ENCODE measurements around the gene C1R.

C1R gene

DNA sequence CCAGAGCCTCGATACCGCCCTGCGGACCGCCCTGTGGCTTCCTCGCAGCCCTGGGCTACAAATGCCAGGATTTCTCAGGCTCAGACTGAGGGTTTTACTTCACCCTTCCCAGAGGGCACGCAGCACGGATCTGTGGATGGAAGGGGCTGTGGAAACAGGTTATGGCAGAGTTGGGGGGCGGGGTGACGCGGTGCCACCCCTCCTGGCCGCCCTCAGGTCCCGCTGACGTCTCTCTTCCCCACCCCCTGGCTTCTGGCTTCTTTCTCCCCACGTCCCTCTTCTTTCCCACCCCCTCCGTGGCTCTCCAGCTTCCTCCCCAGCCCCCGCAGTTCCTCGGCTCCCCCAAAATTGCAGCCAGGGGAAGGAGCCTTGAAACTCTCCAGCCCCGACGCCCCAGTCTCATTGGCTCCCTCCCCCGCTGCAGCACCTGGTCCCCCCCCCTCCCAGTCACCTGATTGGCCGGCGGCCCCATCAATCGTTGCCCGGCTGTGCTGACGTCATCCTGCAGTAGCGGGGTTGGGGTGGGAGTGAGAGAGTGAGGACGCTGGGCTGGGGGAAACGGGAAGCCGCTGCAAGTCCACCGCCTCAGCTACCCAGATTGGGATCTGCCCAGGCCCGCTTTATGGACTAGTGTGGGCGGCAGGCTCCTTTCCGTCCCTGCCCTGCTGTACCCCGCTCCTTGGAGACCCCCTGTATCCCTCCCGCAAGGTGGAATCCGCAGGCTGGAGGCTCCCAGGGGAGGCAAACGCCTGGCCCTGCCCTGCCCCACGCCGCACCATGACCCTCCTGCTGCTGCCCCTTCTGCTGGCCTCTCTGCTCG is 37.8 kb upstream of the C1R start, which contains the start of gene CLSTN3:
CLSTN3 (plus strand) TSS at position 500 of the 820 bp plus-strand sequence; CDS start at position 778, 278 bp downstream.
- H3K27ac ChIP-seq (ENCODE audit: insufficient read depth, low read depth, low read length, poor library complexity, severe bottlenecking) = no peak within 1 kb of the TSS
- WGBS, 2 experiments = 0% methylated on average over 32 to 39 of the region's 40 CpGs

DNA sequence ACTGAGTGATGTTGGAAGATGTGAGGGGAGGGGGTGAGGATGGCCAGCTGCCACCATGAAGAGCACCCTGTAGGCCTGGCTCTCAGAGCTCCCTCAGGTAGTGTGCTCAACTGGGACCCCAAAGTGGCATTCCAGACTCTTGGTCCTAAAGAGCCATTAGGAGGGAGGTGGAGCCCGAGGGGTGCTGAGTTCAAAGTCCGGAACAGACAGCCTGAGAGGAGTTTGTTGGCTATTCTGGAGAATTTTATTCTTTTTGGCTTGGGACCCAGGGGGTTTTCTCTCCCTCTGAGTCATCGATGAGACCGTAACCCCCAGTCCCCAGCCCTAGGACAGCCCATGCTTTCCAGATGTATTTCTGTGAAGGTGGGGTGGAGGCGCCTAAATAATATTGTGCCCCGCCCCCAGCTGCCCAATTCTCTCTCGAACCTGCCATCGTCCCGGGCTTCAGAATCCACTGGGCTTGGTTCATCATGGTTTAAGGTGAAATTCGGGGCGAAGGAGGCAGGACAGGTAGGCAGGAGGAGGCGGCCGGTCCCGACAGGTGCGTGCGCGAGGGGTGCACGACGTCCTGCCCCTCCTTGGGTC is 37.1 kb upstream of the C1R start:
- peaks cover 12% of the 10 kb centered on the region for H3K4me1 ChIP-seq (ENCODE audit: control insufficient read depth, insufficient read depth, low read length)
- no peaks in the 10 kb centered on the region for H3K9me3 ChIP-seq (ENCODE audit: control insufficient read depth, low read length)
- peak overlapping the region; percentile 72 for H3K4me3 ChIP-seq (ENCODE audit: insufficient read depth, low read depth, low read length)
- H3K36me3 ChIP-seq (ENCODE audit: control insufficient read depth, insufficient read depth, low read length) = no peaks in the 10 kb centered on the region
- 12 to 16% methylated on average over 19 of the region's 19 CpGs for WGBS, 2 experiments
- H3K27me3 ChIP-seq (ENCODE audit: control insufficient read depth, insufficient read depth, low read length, poor library complexity, severe bottlenecking) = peaks cover 33% of the 10 kb centered on the region
- H3K27ac ChIP-seq (ENCODE audit: insufficient read depth, low read depth, low read length, poor library complexity, severe bottlenecking) = no peak overlapping the region

More for the DNA sequence above, 37.8 kb upstream of the C1R start, which contains the start of gene CLSTN3:
- peaks cover 33% of the 10 kb centered on the region for H3K27me3 ChIP-seq (ENCODE audit: control insufficient read depth, insufficient read depth, low read length, poor library complexity, severe bottlenecking)
- H3K9me3 ChIP-seq (ENCODE audit: control insufficient read depth, low read length) = no peaks in the 10 kb centered on the region
- H3K4me1 ChIP-seq (ENCODE audit: control insufficient read depth, insufficient read depth, low read length) = peaks cover 12% of the 10 kb centered on the region
- peak within 1 kb of the TSS; percentile 72 for H3K4me3 ChIP-seq (ENCODE audit: insufficient read depth, low read depth, low read length)
- H3K36me3 ChIP-seq (ENCODE audit: control insufficient read depth, insufficient read depth, low read length) = no peaks in the 10 kb centered on the region

DNA sequence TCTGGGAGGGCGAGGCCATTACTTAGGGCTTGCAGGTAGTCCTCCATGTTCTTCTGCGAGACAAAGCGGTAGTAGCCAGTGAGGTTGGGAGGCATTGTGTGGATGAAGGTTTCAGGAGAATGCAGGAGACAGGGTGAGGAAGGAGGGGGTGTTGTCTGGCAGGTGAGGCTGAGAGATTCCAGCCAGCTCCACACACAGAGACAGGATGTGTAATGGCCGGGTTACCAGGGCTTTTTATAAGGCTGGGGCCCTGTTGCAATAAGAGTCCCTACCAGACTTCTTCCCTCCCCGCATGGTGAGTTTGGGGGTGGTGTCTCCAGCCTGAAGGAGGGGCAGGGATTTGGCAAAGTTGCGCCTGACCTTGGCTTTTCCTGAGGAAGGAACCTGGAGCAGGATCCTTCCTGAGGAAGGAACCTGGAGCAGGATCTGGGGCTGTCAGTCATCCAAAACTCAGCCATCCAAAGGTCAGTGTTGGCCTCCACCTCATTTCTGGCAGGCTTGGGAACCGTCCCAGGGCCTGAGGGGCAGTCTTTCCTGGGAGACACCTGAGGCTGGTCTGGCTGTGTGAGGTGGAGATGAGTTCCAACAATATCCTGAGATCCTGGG is 36.5 kb upstream of the C1R start, which contains the start of gene RBP5:
RBP5 (minus strand) TSS at position 209 of the 606 bp plus-strand sequence; CDS start at position 95, 114 bp downstream.
- Histone ChIP-seq H3K9me3 (ENCODE audit: control insufficient read depth, low read length) (no peaks in the 10 kb centered on the region), H3K4me1 (ENCODE audit: control insufficient read depth, insufficient read depth, low read length) (peaks cover 12% of the 10 kb centered on the region), H3K36me3 (ENCODE audit: control insufficient read depth, insufficient read depth, low read length) (no peaks in the 10 kb centered on the region), H3K27ac (ENCODE audit: insufficient read depth, low read depth, low read length, poor library complexity, severe bottlenecking) (no peak within 1 kb of the TSS), H3K4me3 (ENCODE audit: insufficient read depth, low read depth, low read length) (peak within 1 kb of the TSS; percentile 72), H3K27me3 (ENCODE audit: control insufficient read depth, insufficient read depth, low read length, poor library complexity, severe bottlenecking) (peaks cover 33% of the 10 kb centered on the region)
- 73 to 75% methylated on average over 7 of the region's 7 CpGs for WGBS, 2 experiments

DNA sequence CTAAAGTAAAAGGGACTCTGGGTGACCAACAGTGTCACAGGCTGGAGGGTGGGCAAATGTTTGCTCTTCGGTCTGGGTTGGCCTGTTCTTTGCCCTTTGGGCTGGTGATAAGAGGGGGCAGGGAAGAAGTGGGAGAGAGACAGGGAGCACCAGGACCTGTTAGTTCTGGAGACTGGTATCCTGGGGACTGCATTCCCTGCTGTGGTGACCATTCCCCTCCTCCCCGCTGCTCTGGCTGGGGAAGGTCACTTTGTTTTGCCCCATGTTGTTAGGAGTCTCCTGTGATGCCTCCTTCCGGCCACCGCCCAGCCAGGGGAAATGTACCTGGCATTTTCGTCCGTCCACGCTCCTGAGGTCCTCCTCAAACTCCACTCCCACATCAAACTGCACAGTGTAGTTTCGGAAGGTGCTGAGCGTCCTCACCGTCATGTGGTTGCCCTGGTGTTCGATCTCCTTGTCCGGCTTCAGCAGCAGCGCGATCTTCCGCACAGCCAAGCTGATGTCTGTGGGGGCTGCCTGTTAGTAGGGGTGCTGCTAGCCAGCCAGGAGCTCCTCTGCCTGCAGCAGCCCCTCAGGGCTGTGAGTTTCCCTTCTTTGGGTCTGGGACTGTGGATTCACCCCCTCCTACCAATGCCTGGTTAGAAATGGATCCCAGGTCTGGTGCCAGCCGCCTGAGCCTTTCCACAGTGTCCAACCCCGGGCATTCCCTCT is 35.8 kb upstream of the C1R start:
- Histone ChIP-seq H3K4me3 (ENCODE audit: insufficient read depth, low read depth, low read length) (no peak overlapping the region), H3K27me3 (ENCODE audit: control insufficient read depth, insufficient read depth, low read length, poor library complexity, severe bottlenecking) (peaks cover 33% of the 10 kb centered on the region), H3K27ac (ENCODE audit: insufficient read depth, low read depth, low read length, poor library complexity, severe bottlenecking) (no peak overlapping the region), H3K9me3 (ENCODE audit: control insufficient read depth, low read length) (no peaks in the 10 kb centered on the region), H3K36me3 (ENCODE audit: control insufficient read depth, insufficient read depth, low read length) (no peaks in the 10 kb centered on the region), H3K4me1 (ENCODE audit: control insufficient read depth, insufficient read depth, low read length) (peaks cover 12% of the 10 kb centered on the region)
- 87 to 89% methylated on average over 17 of the region's 17 CpGs for WGBS, 2 experiments

DNA sequence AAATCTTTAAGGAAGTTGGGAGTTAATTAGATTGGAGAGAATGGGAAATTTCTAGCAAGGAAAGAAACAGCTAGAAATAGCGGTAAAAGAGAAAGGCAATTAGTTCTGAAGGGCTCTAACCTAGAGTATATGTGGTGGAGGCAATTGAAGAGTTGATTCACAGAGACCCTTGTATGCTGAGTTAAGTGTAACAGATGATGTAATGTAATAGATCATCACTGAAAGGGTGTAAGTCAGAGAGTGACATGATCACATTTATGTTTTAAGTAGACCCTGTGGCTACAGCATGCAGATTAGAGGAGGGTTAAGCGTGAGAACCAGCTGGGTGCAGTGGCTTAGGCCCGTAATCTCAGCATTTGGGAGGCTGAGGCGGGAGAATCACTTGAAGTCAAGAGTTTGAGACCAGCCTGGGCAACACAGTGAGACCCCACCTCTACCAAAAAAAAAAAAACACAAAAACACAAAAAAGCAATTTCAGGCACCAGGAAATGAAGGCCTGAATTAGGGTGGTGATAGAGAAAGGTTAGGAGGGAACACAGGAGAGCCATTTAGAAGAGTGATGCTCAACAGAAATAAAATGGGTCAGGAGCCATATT is 33.5 kb upstream of the C1R start:
- H3K27ac ChIP-seq (ENCODE audit: insufficient read depth, low read depth, low read length, poor library complexity, severe bottlenecking) = no peak overlapping the region
- H3K4me3 ChIP-seq (ENCODE audit: insufficient read depth, low read depth, low read length) = no peak overlapping the region
- no peaks in the 10 kb centered on the region for H3K9me3 ChIP-seq (ENCODE audit: control insufficient read depth, low read length)
- 83 to 86% methylated on average over 4 of the region's 4 CpGs for WGBS, 2 experiments
- H3K4me1 ChIP-seq (ENCODE audit: control insufficient read depth, insufficient read depth, low read length) = peaks cover under 1% of the 10 kb centered on the region
- H3K36me3 ChIP-seq (ENCODE audit: control insufficient read depth, insufficient read depth, low read length) = no peaks in the 10 kb centered on the region
- H3K27me3 ChIP-seq (ENCODE audit: control insufficient read depth, insufficient read depth, low read length, poor library complexity, severe bottlenecking) = peaks cover 20% of the 10 kb centered on the region

DNA sequence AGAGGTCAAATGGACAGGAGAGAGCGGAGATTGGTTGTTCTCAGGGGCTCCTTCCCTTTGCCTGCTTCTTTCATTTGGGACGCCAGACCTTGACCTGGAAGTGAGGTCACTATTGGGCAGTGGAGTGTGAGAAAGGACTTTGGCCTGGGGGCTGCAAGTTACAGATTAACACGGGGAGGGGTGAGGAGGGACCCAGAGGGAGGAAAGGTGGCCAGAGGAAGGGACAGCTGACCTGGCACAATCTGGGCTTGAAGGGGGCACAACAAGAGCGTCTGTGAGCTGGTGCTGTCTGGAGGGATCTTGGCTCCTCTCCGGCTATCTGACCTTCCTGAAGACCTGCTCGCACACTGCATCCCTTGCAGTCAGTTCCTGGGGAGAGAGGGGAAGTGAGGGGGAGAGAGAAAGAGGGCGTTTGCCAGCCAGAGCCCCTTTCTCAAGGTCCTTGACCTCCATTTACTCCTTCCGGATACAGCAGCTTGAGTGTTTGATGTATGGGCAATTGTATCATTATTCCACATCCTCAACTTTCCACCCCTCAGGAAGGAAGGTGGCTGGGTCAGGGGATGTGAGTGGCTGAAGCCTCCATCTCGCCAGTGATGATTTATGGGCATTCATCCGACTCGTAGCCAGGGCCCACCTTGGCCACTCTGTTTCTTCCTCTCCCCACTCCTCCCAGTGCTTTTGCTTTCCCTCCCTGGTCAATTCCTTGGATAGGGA is 31.7 kb upstream of the C1R start:
- WGBS, 2 experiments = 88% methylated on average over 9 to 10 of the region's 11 CpGs
- Histone ChIP-seq H3K9me3 (ENCODE audit: control insufficient read depth, low read length) (no peaks in the 10 kb centered on the region), H3K4me1 (ENCODE audit: control insufficient read depth, insufficient read depth, low read length) (no peaks in the 10 kb centered on the region), H3K4me3 (ENCODE audit: insufficient read depth, low read depth, low read length) (no peak overlapping the region), H3K36me3 (ENCODE audit: control insufficient read depth, insufficient read depth, low read length) (no peaks in the 10 kb centered on the region), H3K27ac (ENCODE audit: insufficient read depth, low read depth, low read length, poor library complexity, severe bottlenecking) (no peak overlapping the region), H3K27me3 (ENCODE audit: control insufficient read depth, insufficient read depth, low read length, poor library complexity, severe bottlenecking) (peaks cover 9% of the 10 kb centered on the region)

DNA sequence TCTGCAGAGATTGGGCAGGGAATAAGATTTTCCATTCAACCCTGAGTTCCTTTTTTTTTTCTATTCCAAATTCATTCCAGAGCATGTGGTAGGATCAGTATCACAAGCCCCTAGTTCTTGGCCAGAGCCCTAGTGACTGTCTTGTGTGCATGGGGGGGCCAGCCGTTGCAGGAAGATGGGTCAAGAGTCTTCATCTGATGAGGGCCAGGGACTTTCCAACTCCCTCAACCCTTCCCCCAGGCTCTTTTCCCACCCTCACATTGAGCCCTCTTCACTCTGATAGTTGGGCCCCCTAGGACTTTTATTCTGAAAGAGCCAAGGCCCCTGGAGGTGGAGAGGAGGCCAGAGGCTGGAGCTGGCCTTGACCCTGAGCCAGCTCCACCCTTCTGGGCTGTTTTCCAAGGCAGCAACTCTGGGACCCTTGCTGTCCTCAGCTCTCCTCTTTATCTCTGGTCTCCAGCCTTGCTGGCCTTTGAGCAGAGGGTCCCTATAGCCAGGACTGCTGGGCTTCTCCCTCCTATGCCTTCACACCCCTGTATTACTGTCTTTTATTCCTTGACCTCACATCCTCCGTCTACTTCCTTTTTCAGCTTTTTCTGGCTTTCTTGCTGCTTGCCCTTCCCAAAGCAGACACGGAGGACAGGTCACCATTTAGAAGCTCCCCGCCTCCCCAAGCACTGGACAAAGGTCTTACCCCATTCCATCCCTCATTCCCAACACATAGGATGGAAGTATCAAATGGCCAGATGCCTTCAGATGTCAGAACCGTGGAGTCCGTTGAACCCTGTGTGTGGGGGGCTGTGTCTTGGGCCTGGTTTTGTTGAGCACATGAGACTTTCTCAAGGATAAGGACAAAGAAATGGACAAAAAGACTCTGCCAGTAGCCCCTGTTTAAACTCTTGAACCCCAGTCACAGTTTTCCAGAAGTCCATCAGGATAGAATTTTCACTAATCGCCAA is 30.8 kb upstream of the C1R start:
- 87 to 93% methylated on average over 7 of the region's 7 CpGs for WGBS, 2 experiments
- Histone ChIP-seq H3K27me3 (ENCODE audit: control insufficient read depth, insufficient read depth, low read length, poor library complexity, severe bottlenecking) (peaks cover under 1% of the 10 kb centered on the region), H3K4me1 (ENCODE audit: control insufficient read depth, insufficient read depth, low read length) (no peaks in the 10 kb centered on the region), H3K9me3 (ENCODE audit: control insufficient read depth, low read length) (no peaks in the 10 kb centered on the region), H3K4me3 (ENCODE audit: insufficient read depth, low read depth, low read length) (no peak overlapping the region), H3K36me3 (ENCODE audit: control insufficient read depth, insufficient read depth, low read length) (no peaks in the 10 kb centered on the region), H3K27ac (ENCODE audit: insufficient read depth, low read depth, low read length, poor library complexity, severe bottlenecking) (no peak overlapping the region)

DNA sequence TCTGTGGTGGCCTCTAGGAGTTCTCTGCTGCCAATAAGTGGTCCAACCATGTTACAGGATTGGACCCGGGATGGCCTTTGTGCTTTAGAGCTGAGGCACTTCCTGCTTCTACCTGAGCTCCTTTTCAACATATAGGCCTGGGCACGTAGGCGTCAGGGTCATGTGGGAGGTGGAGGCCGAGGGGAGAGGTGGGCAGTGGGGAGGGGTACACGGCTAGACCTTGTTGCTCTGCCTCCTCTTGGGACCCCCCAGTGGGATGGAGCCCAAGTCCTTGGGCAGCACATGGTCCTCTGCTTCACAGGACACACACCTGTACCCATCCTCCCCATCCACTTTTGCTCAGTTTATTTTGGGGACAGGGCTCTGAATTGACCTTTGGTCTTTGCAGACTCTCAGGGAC is 29.1 kb upstream of the C1R start:
- 90 to 94% methylated on average over 5 of the region's 5 CpGs for WGBS, 2 experiments
- H3K36me3 ChIP-seq (ENCODE audit: control insufficient read depth, insufficient read depth, low read length) = no peaks in the 10 kb centered on the region
- H3K9me3 ChIP-seq (ENCODE audit: control insufficient read depth, low read length) = no peaks in the 10 kb centered on the region
- H3K27ac ChIP-seq (ENCODE audit: insufficient read depth, low read depth, low read length, poor library complexity, severe bottlenecking) = no peak overlapping the region
- no peaks in the 10 kb centered on the region for H3K4me1 ChIP-seq (ENCODE audit: control insufficient read depth, insufficient read depth, low read length)
- no peaks in the 10 kb centered on the region for H3K27me3 ChIP-seq (ENCODE audit: control insufficient read depth, insufficient read depth, low read length, poor library complexity, severe bottlenecking)
- H3K4me3 ChIP-seq (ENCODE audit: insufficient read depth, low read depth, low read length) = no peak overlapping the region
